GM21367 (cell line): ENCODE measurements around the gene DOK3.

ENCODE experiments used
- ATAC-seq: cut with Tn5 transposase; IDR thresholded peaks from one replicate; pipeline ENCODE4 v1.9.1; 2021; ENCODE audit not compliant: unreplicated experiment

DOK3 gene

DNA sequence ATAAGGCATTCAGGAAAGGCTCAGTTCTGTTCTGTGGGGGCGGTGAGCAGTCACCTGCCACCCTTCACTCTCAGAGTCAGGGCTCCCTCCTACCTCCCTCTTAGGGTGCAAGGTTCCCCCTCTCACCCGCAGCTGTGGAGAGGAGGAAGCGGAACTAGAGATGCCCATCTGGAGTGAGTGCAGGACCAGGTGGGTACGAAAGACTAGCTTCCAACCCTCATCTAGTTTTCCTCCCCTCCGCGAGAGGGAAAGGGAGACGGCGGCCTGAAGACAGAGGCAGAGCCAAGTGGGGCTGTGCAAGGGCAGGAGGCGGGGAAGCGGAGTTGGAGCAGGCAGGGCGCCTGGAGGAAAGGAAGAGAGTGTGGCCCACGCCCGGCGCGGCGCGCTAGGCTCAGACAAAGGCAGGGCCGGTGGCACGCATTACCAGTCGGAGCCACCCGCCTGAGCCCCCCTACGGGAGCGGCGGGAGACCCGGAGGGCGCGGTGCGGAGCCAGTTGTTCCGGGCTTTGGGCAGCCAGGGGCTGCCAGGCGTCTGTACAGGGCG, 55.7 kb downstream of the DOK3 start:
- ATAC-seq = peak; percentile 2

DNA sequence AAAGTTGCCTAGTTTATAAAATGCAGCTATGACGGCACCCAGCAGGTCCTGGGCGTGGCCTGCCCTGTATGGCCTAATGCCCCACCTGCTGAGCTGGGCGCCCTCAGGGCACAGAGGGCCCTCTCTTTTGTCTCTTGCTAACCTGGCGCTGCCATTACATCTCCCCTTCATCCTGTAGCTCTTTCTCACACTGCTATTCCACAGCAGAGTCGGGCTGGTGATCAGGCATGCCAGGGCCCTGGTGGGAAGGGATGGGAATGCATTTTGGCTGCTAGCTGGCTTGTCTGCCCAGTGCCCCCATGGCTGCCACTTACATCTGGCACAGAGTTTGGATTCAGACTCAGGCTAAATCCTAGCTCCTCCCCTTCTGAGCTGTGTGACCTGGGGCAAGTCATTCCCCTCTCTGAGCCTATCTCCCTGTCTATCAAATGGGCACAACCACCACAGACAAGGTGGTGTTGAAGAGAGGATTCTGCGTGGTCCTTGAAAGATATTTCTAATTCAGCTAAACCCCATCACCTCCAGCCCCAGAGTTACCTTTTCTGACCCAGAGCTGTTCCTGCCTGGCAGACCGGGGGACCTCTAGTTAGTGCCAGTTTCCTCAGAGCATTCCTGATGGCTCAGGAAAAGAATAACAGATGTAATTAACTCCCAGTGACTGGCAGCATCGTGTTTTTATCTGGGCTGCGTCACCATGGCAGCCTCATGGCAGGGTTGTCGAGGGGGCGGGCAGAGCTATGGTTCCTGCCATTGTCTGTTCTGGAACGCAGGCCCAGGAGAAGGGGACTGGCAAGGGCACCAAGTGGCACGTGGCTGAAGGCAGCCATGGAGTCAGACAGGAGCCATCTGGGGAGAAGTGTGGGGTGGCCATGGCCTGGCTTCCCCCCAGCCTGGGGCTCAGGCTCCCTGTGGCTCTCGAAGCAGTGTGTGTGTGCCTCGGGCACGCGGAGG, 56.7 kb downstream of the DOK3 start:
- ATAC-seq = no peak
